Measurements from ENCODE around the gene WDR90. TPM values are rescaled to one million over a fixed set of nuclear protein-coding genes. Genes with fewer than 3 reads are reported as not detected.

The WDR90 gene
- total RNA-seq, 1 experiment from 2014 or later = 68.2 TPM

GRCh38 chr16:698911-699671, 49.9 kb downstream of the WDR90 start:
- DNase-seq = no peak
- Mint-ChIP-seq H3K4me1 (peaks cover 0 to 12% of the 10 kb centered on the region in 2 experiments; a peak in 2 of 4 replicates), H3K27ac (no peak overlapping the region), H3K9me3 (no peaks in the 10 kb centered on the region), H3K36me3 (ENCODE audit: insufficient read depth in 1 of 3, low read depth in 3 of 3) (peaks cover 0 to 3% (median 0%) of the 10 kb centered on the region in 3 experiments; a peak in 2 of 7 replicates), H3K4me3 (no peak overlapping the region), H3K27me3 (ENCODE audit: low read depth) (peaks cover 94% of the 10 kb centered on the region)
- Histone ChIP-seq H3K9me3 (ENCODE audit: control insufficient read depth, low read depth, low read length) (no peaks in the 10 kb centered on the region), H3T11ph (ENCODE audit: low read length) (no peak overlapping the region), H2AFZ (ENCODE audit: low read length) (no peak overlapping the region), H3K23ac (ENCODE audit: insufficient read length, low read depth, low read length) (no peak overlapping the region), H4K8ac (replicated peaks; ENCODE audit: insufficient read length, low read depth, low read length) (no peak overlapping the region), H3K18ac (ENCODE audit: insufficient read length, low read depth, low read length) (no peak overlapping the region), H3K56ac (ENCODE audit: insufficient read length, low read depth, low read length) (no peak overlapping the region), H3K27me3 (ENCODE audit: insufficient read depth, low read length) (peaks cover 39% of the 10 kb centered on the region), H2BK15ac (ENCODE audit: low read depth, low read length) (no peak overlapping the region), H3K23me2 (ENCODE audit: insufficient read length, low read depth, low read length, poor library complexity, severe bottlenecking) (peaks cover 15% of the 10 kb centered on the region), H3K4me2 (ENCODE audit: insufficient read depth, insufficient read length, low read length) (no peak overlapping the region), H4K91ac (ENCODE audit: insufficient read length, low read depth, low read length) (no peak overlapping the region), H3K4ac (ENCODE audit: low read depth, low read length) (no peak overlapping the region), H2AK5ac (ENCODE audit: insufficient read length, low read length) (no peak overlapping the region), H3K79me1 (ENCODE audit: insufficient read depth, low read depth, low read length, poor library complexity, severe bottlenecking) (no peaks in the 10 kb centered on the region), H4K20me1 (ENCODE audit: control insufficient read depth, insufficient read depth, insufficient read length) (no peaks in the 10 kb centered on the region), H2BK12ac (ENCODE audit: insufficient read length, low read depth, low read length) (no peak overlapping the region), H3K4me1 (ENCODE audit: insufficient read depth, low read length) (no peaks in the 10 kb centered on the region), H4K5ac (ENCODE audit: insufficient read length, low read depth, low read length) (no peak overlapping the region), H3K9ac (ENCODE audit: extremely low read depth, insufficient read length, low read length) (no peak overlapping the region), H2BK20ac (ENCODE audit: low read depth, low read length, poor library complexity, severe bottlenecking) (no peak overlapping the region), H2BK5ac (ENCODE audit: insufficient read length, low read length) (no peak overlapping the region), H3K14ac (ENCODE audit: insufficient read depth, low read length) (no peak overlapping the region), H2BK120ac (ENCODE audit: low read depth, low read length, poor library complexity, severe bottlenecking) (no peak overlapping the region), H3K79me2 (ENCODE audit: insufficient read depth, low read length) (no peaks in the 10 kb centered on the region), H3K27ac (ENCODE audit: insufficient read length, low read depth, low read length) (no peak overlapping the region)
- no CpG with 5 or more reads among the region's 19 CpGs for WGBS (ENCODE audit: extremely low coverage, insufficient read length, low lambda C conversion rate)
- TF ChIP-seq CTCF (conservative IDR thresholded peaks at IDR 0.05) = no peak
